ENCODE data around the gene NUP62.

- TF ChIP-seq POLR2AphosphoS5 (IDR thresholded peaks at IDR 0.05): no peak
- TF ChIP-seq, protein P1, sequence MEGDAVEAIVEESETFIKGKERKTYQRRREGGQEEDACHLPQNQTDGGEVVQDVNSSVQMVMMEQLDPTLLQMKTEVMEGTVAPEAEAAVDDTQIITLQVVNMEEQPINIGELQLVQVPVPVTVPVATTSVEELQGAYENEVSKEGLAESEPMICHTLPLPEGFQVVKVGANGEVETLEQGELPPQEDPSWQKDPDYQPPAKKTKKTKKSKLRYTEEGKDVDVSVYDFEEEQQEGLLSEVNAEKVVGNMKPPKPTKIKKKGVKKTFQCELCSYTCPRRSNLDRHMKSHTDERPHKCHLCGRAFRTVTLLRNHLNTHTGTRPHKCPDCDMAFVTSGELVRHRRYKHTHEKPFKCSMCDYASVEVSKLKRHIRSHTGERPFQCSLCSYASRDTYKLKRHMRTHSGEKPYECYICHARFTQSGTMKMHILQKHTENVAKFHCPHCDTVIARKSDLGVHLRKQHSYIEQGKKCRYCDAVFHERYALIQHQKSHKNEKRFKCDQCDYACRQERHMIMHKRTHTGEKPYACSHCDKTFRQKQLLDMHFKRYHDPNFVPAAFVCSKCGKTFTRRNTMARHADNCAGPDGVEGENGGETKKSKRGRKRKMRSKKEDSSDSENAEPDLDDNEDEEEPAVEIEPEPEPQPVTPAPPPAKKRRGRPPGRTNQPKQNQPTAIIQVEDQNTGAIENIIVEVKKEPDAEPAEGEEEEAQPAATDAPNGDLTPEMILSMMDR (IDR thresholded peaks at IDR 0.05 in 8 of 11, conservative IDR thresholded peaks at IDR 0.05 in 3 of 11): no peak
- no peak for TF ChIP-seq POLR2A (IDR thresholded peaks at IDR 0.05)
These were observed 24.1 kb upstream of the NUP62 start for GRCh38 chr19:49953416-49953815.

Measured in spleen (tissue), 7 donors.